Measurements from ENCODE around the gene LRRC4C.

GRCh38 chr11:40597546-40598113 lies 861.8 kb downstream of the LRRC4C start:
- TF ChIP-seq CTCF (conservative IDR thresholded peaks at IDR 0.05; ENCODE audit: low read depth in 2 of 2) = no peak
- no peak for TF ChIP-seq REST (IDR thresholded peaks at IDR 0.05; ENCODE audit: unreplicated experiment)
- no peak for TF ChIP-seq EZH2 (IDR thresholded peaks at IDR 0.05; ENCODE audit: low read depth, unreplicated experiment)
- no peak for TF ChIP-seq ETS1 (IDR thresholded peaks at IDR 0.05)
- no peak for TF ChIP-seq POLR2AphosphoS5 (IDR thresholded peaks at IDR 0.05; ENCODE audit: low read depth)
- no peak for TF ChIP-seq JUNB (IDR thresholded peaks at IDR 0.05; ENCODE audit: unreplicated experiment)
- TF ChIP-seq EZH2phosphoT487 (IDR thresholded peaks at IDR 0.05; ENCODE audit: unreplicated experiment) = no peak
- no peak for TF ChIP-seq NANOG (IDR thresholded peaks at IDR 0.05; ENCODE audit: borderline replicate concordance)
- TF ChIP-seq CREB1 (CRISPR knock-in tag; IDR thresholded peaks at IDR 0.05; ENCODE audit: low read depth) = no peak
- TF ChIP-seq ZNF331 (CRISPR knock-in tag; IDR thresholded peaks at IDR 0.05; ENCODE audit: low read depth) = no peak
- TF ChIP-seq STAT1 (IDR thresholded peaks at IDR 0.05; ENCODE audit: unreplicated experiment) = no peak

Data from GM23338 (cell line).